ENCODE measurements around the gene SLC44A1. TPM values are rescaled to one million over a fixed set of nuclear protein-coding genes. Genes with fewer than 3 reads are reported as not detected.

Gene SLC44A1
- polyA plus RNA-seq, 1 of the 3 experiments (the other 2 are of a cell fraction), result 4.5 TPM

- H4K20me1 ChIP-seq (ENCODE audit: insufficient read depth), result no peaks in the 10 kb centered on the region
- no peak overlapping the region for H3K9ac ChIP-seq
- H3K4me2 ChIP-seq, result no peak overlapping the region
- no peaks in the 10 kb centered on the region for H3K27me3 ChIP-seq (ENCODE audit: insufficient read depth)
- WGBS (ENCODE audit: low lambda C conversion rate), result 88% methylated on average over 4 of the region's 4 CpGs
- no peak overlapping the region for H3K27ac ChIP-seq (ENCODE audit: low read depth in 2 of 2, low read length in 1 of 2)
- H2AFZ ChIP-seq (ENCODE audit: low read depth), result no peak overlapping the region
- peaks cover 0 to 6% of the 10 kb centered on the region in 2 experiments for H3K36me3 ChIP-seq (replicated peaks in 1 of 2; ENCODE audit: control insufficient read depth in 1 of 2, insufficient read depth in 2 of 2, low read length in 1 of 2)
- no peak for TF ChIP-seq CTCF (IDR thresholded peaks at IDR 0.05)
- no peak for TF ChIP-seq FOXM1 (IDR thresholded peaks at IDR 0.05; ENCODE audit: low read depth)
- TF ChIP-seq GATA2 (CRISPR knock-in tag; IDR thresholded peaks at IDR 0.05), result no peak
- no peak for TF ChIP-seq POLR2AphosphoS5 (IDR thresholded peaks at IDR 0.05; ENCODE audit: low read depth, low read length)
- TF ChIP-seq ELF1 (IDR thresholded peaks at IDR 0.05), result no peak
- TF ChIP-seq MAX (IDR thresholded peaks at IDR 0.05; ENCODE audit: low read depth), result no peak
- TF ChIP-seq IRF3 (IDR thresholded peaks at IDR 0.05; ENCODE audit: low read depth, low read length), result no peak
- TF ChIP-seq YY1 (IDR thresholded peaks at IDR 0.05; ENCODE audit: low read depth), result no peak
- TF ChIP-seq MXI1 (IDR thresholded peaks at IDR 0.05; ENCODE audit: low read depth, low read length), result no peak
- TF ChIP-seq FOXJ3 (CRISPR knock-in tag; IDR thresholded peaks at IDR 0.05), result no peak
- no peak for TF ChIP-seq EZH2phosphoT487 (IDR thresholded peaks at IDR 0.05; ENCODE audit: borderline replicate concordance, low read depth)
- no peak for TF ChIP-seq PBX3 (IDR thresholded peaks at IDR 0.05)
- no peak for TF ChIP-seq FOSL2 (IDR thresholded peaks at IDR 0.05; ENCODE audit: borderline replicate concordance, low read depth)
- TF ChIP-seq TEAD4 (IDR thresholded peaks at IDR 0.05; ENCODE audit: borderline replicate concordance, insufficient read depth), result no peak
- TF ChIP-seq SIN3A (IDR thresholded peaks at IDR 0.05; ENCODE audit: borderline replicate concordance, low read depth, low read length), result no peak
- peaks cover 0 to 6% of the 10 kb centered on the region in 2 experiments; a peak in 2 of 4 replicates for H3K4me1 ChIP-seq (ENCODE audit: control insufficient read depth in 1 of 2, insufficient read depth in 2 of 2, low read depth in 1 of 2, low read length in 1 of 2)
- ChIA-PET CTCF (interaction anchor here (1.7 to 5.3 kb wide), 2 partner anchors 21 to 150 kb away, joined by 3 to 21 read pairs; partner anchors contain the start of gene SLC44A1), POLR2A (no interaction called here)
- no peaks in the 10 kb centered on the region for H3F3A ChIP-seq (replicated peaks; ENCODE audit: insufficient read depth)
- H3K9me3 ChIP-seq, result no peaks in the 10 kb centered on the region
- no peak overlapping the region for H3K4me3 ChIP-seq (ENCODE audit: low read depth in 2 of 2, low read length in 1 of 2)
- H3K9me2 ChIP-seq, result no peaks in the 10 kb centered on the region
- DNase-seq, result no peak
- no peaks in the 10 kb centered on the region for H3K79me2 ChIP-seq (ENCODE audit: insufficient read depth)
Observed at GRCh38 chr9:105393576-105394344, 149.3 kb downstream of the SLC44A1 start.
